ENCODE measurements around the gene PHACTR1. TPM values are rescaled to one million over a fixed set of nuclear protein-coding genes. Genes with fewer than 3 reads are reported as not detected.

The PHACTR1 gene
- polyA plus RNA-seq, 3 donors: 6.1 to 26.9 (median 7.6) TPM

- Histone ChIP-seq H3K4me3 (replicated peaks in 1 of 3; ENCODE audit: low read depth in 2 of 3, low read length in 3 of 3) (no peak overlapping the region), H3K9ac (ENCODE audit: insufficient read depth, low read length, poor library complexity, severe bottlenecking) (no peak overlapping the region), H3K27ac (ENCODE audit: low read depth in 1 of 2, low read length in 2 of 2) (no peak overlapping the region), H2AFZ (ENCODE audit: insufficient read depth, low read depth, low read length, poor library complexity, severe bottlenecking) (no peak overlapping the region), H3K4me2 (replicated peaks; ENCODE audit: extremely low read depth, low read length, poor library complexity, severe bottlenecking) (no peak overlapping the region), H3K27me3 (ENCODE audit: control insufficient read depth in 2 of 2, insufficient read depth in 2 of 2, low read length in 2 of 2) (no peaks in the 10 kb centered on the region), H3K4me1 (ENCODE audit: control insufficient read depth in 1 of 2, insufficient read depth in 2 of 2, low read length in 2 of 2) (peaks cover 0 to 2% of the 10 kb centered on the region in 2 donors), H3K9me3 (replicated peaks in 1 of 2; ENCODE audit: control insufficient read depth in 1 of 2, insufficient read depth in 1 of 2, low read length in 2 of 2) (peaks cover 8 to 10% of the 10 kb centered on the region in 2 donors), H3K36me3 (replicated peaks in 1 of 2; ENCODE audit: control insufficient read depth in 1 of 2, insufficient read depth in 2 of 2, low read length in 2 of 2) (no peaks in the 10 kb centered on the region), H4K20me1 (ENCODE audit: insufficient read depth, low read length) (no peaks in the 10 kb centered on the region), H3K79me2 (ENCODE audit: insufficient read depth, low read length) (no peaks in the 10 kb centered on the region)
- Mint-ChIP-seq H3K4me3 (no peak overlapping the region), H3K4me1 (peaks cover 3% of the 10 kb centered on the region), H3K27me3 (ENCODE audit: low read depth in 3 of 3) (no peaks in the 10 kb centered on the region), H3K36me3 (no peaks in the 10 kb centered on the region), H3K27ac (no peak overlapping the region), H3K9me3 (peaks cover 2 to 21% (median 18%) of the 10 kb centered on the region in 7 donors)
- DNase-seq: no peak
- 95% methylated on average over 7 of the region's 9 CpGs for WGBS (ENCODE audit: insufficient coverage)
- intact Hi-C loops (cut with micrococcal nuclease): loop anchor here in 1 of 2 donors (10.0 kb wide), 1 partner anchor 1235 kb away; no protein-coding TSS in a partner anchor
- TF ChIP-seq, protein P1, sequence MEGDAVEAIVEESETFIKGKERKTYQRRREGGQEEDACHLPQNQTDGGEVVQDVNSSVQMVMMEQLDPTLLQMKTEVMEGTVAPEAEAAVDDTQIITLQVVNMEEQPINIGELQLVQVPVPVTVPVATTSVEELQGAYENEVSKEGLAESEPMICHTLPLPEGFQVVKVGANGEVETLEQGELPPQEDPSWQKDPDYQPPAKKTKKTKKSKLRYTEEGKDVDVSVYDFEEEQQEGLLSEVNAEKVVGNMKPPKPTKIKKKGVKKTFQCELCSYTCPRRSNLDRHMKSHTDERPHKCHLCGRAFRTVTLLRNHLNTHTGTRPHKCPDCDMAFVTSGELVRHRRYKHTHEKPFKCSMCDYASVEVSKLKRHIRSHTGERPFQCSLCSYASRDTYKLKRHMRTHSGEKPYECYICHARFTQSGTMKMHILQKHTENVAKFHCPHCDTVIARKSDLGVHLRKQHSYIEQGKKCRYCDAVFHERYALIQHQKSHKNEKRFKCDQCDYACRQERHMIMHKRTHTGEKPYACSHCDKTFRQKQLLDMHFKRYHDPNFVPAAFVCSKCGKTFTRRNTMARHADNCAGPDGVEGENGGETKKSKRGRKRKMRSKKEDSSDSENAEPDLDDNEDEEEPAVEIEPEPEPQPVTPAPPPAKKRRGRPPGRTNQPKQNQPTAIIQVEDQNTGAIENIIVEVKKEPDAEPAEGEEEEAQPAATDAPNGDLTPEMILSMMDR (IDR thresholded peaks at IDR 0.05): peak; percentile 58
Measured at GRCh38 chr6:12890171-12890790, 173.7 kb downstream of the PHACTR1 start.

DNA sequence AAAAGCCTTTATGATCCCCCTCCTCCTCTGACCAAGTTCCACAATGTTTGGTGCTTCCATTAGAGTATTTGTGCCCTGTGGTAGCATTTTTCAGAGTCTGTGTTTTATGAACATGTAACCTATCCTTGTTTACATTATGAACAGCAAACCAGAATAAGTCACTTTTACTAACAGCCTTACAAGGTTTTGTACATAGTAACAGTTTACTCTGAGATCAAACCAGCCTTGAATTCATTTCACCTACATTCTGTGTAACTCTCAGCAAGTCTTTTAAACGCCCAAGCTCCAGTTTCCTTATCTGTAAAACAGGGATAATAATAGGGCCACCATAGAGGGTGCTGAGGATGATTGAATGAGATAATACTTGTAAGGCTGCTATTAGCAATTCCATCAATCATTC lies 175.0 kb downstream of the PHACTR1 start:
- peaks cover 8 to 10% of the 10 kb centered on the region in 2 donors for H3K9me3 ChIP-seq (replicated peaks in 1 of 2; ENCODE audit: control insufficient read depth in 1 of 2, insufficient read depth in 1 of 2, low read length in 2 of 2)
- H3K79me2 ChIP-seq (ENCODE audit: insufficient read depth, low read length): no peaks in the 10 kb centered on the region
- WGBS (ENCODE audit: insufficient coverage): no CpG with 5 or more reads among the region's 1 CpG
- no peaks in the 10 kb centered on the region for H4K20me1 ChIP-seq (ENCODE audit: insufficient read depth, low read length)
- no peaks in the 10 kb centered on the region for H3K36me3 Mint-ChIP-seq
- H3K4me3 ChIP-seq (replicated peaks in 1 of 3; ENCODE audit: low read depth in 2 of 3, low read length in 3 of 3): no peak overlapping the region
- H3K9ac ChIP-seq (ENCODE audit: insufficient read depth, low read length, poor library complexity, severe bottlenecking): no peak overlapping the region
- peaks cover 0 to 2% (median 1%) of the 10 kb centered on the region in 3 donors for H3K27me3 Mint-ChIP-seq (ENCODE audit: low read depth in 3 of 3)
- peaks cover 2 to 21% (median 18%) of the 10 kb centered on the region in 7 donors for H3K9me3 Mint-ChIP-seq
- no peak overlapping the region for H3K27ac ChIP-seq (ENCODE audit: low read depth in 1 of 2, low read length in 2 of 2)
- TF ChIP-seq, protein P1 (IDR thresholded peaks at IDR 0.05): no peak
- DNase-seq: no peak
- intact Hi-C loops (cut with micrococcal nuclease): loop anchor here in 1 of 2 donors (10.0 kb wide), 1 partner anchor 1237 kb away; no protein-coding TSS in a partner anchor
- no peak overlapping the region for H3K27ac Mint-ChIP-seq
- no peaks in the 10 kb centered on the region for H3K27me3 ChIP-seq (ENCODE audit: control insufficient read depth in 2 of 2, insufficient read depth in 2 of 2, low read length in 2 of 2)
- no peaks in the 10 kb centered on the region for H3K36me3 ChIP-seq (replicated peaks in 1 of 2; ENCODE audit: control insufficient read depth in 1 of 2, insufficient read depth in 2 of 2, low read length in 2 of 2)
- H2AFZ ChIP-seq (ENCODE audit: insufficient read depth, low read depth, low read length, poor library complexity, severe bottlenecking): no peak overlapping the region
- H3K4me1 Mint-ChIP-seq: peaks cover 3% of the 10 kb centered on the region
- H3K4me1 ChIP-seq (ENCODE audit: control insufficient read depth in 1 of 2, insufficient read depth in 2 of 2, low read length in 2 of 2): peaks cover 0 to 2% of the 10 kb centered on the region in 2 donors
- H3K4me2 ChIP-seq (replicated peaks; ENCODE audit: extremely low read depth, low read length, poor library complexity, severe bottlenecking): no peak overlapping the region
- H3K4me3 Mint-ChIP-seq: no peak overlapping the region

Data from CD14-positive monocyte (primary cell).